Rectal smooth muscle tissue (tissue), 1 donor: Measurements from ENCODE around the gene ACVR2A.

ENCODE experiments used
- H3K27ac ChIP-seq: one replicate; pipeline ENCODE4 v1.7.0; 2013; ENCODE audit warnings: low read depth, low read length, inconsistent platforms
- H3K27me3 ChIP-seq: one replicate; pipeline ENCODE4 v1.7.0; 2013; ENCODE audit warnings: low read length; ENCODE audit not compliant: control insufficient read depth, insufficient read depth
- H3K36me3 ChIP-seq: one replicate; pipeline ENCODE4 v1.7.0; 2013; ENCODE audit warnings: low read length; ENCODE audit not compliant: control insufficient read depth, insufficient read depth
- H3K4me1 ChIP-seq: one replicate; pipeline ENCODE4 v1.7.0; 2013; ENCODE audit warnings: low read length; ENCODE audit not compliant: control insufficient read depth, insufficient read depth
- H3K4me3 ChIP-seq: one replicate; pipeline ENCODE4 v1.7.0; 2013; ENCODE audit warnings: low read length
- H3K9ac ChIP-seq: one replicate; pipeline ENCODE4 v1.7.0; 2013; ENCODE audit warnings: low read length

Gene ACVR2A

DNA sequence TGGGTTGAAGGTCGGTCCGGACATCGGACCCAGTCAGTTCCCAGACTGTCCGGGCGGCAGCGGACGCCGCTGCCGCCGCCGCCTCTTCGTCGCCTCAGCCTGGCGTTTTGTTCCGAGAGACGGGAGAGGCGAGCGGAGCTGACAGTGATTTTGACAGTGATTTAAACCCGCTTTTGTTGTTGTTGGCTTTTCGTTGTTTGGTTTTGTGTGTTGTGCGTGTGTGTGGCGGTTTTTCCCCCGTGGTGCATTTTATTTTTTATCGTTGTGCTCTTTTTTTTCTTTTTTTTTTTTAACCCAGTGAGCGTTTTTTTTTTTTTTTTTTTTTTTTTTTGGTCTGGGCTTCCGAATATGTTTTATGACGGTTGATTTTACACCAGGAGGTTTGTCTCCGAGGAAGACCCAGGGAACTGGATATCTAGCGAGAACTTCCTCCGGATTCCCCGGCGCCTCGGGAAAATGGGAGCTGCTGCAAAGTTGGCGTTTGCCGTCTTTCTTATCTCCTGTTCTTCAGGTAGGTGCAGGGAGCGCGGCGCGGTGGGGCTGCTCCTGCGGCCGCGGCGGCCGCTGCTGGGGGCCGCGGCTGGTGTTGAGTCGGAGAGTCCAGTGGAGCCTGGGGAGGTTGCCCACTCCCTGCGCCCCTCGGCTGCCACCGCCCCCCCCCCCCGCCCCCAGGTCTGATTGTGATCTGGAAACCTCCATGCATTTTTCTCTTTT, at the start of gene ACVR2A:
Gene ACVR2A, plus strand, starts transcription at position 333 of the 714 bp plus-strand sequence. Its CDS starts 124 bp downstream, at position 457.
- H3K9ac ChIP-seq, result peak within 1 kb of the TSS; percentile 74
- no peaks in the 10 kb centered on the region for H3K36me3 ChIP-seq
- peak within 1 kb of the TSS; percentile 92 for H3K4me3 ChIP-seq
- no peaks in the 10 kb centered on the region for H3K27me3 ChIP-seq
- peak within 1 kb of the TSS; percentile 95 for H3K27ac ChIP-seq
- peaks cover 12% of the 10 kb centered on the region for H3K4me1 ChIP-seq

DNA sequence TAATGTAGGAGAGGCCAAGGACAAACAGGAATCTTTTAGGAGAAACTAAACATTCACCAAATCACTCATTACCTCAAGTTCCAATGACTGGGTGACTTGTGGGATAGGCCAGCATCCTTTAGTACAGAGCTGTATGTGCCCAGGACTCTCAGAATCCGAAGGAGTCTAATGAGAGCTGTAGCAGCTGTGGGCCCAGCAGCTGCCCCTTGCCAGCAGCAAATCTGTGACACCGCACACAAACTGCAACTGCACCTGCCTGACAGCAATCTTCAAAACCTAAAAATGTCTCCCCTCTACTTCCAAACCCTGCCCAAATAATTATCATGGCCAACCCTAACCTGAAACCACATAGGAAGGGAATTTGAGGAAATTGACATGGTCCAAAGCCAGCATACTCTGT, 44.5 kb upstream of the ACVR2A start:
- no peaks in the 10 kb centered on the region for H3K27me3 ChIP-seq
- no peak overlapping the region for H3K27ac ChIP-seq
- no peaks in the 10 kb centered on the region for H3K4me1 ChIP-seq
- H3K9ac ChIP-seq, result no peak overlapping the region
- no peak overlapping the region for H3K4me3 ChIP-seq
- no peaks in the 10 kb centered on the region for H3K36me3 ChIP-seq

DNA sequence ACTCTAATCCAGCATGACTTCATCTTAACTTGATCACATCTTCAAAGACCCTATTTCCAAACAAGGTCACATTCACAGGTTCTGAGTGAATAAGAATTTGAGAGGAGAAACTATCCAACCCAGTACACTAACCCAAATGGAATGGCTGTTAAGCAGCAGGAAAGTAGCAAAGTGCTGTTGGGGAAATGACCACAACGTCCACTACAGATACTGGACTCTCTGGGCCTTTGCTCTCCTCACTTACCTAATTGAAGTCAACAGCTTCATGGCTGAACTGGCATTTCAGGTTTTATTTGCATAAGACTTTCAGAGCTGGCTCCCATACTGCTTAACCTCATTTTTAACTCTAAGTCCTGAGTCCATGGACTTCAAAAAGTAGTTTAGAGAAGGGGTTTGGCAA, 38.0 kb upstream of the ACVR2A start:
- no peak overlapping the region for H3K9ac ChIP-seq
- H3K27ac ChIP-seq, result no peak overlapping the region

DNA sequence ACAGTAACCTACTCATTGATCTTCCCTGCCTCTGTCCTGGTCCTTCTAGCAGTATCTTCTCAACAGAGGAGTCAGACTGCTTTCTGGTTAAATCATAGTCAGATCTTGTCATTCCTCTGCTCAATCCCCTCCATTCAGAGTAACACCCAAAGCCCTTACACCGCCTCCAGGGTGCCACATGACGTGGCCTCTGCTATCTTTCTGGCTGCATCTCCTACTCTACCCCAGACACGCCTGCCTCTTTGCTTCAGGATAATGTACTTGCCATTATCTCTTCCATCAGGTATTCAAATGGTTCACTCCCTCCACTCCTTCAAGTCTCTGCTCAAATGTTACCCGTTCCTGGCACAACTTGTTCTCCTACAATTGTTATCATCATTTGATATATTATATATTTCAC, 36.3 kb upstream of the ACVR2A start:
- H3K27me3 ChIP-seq, result no peaks in the 10 kb centered on the region

More for the DNA sequence above, 38.0 kb upstream of the ACVR2A start:
- no peak overlapping the region for H3K4me3 ChIP-seq
- no peaks in the 10 kb centered on the region for H3K4me1 ChIP-seq
- H3K27me3 ChIP-seq, result no peaks in the 10 kb centered on the region
- no peaks in the 10 kb centered on the region for H3K36me3 ChIP-seq

DNA sequence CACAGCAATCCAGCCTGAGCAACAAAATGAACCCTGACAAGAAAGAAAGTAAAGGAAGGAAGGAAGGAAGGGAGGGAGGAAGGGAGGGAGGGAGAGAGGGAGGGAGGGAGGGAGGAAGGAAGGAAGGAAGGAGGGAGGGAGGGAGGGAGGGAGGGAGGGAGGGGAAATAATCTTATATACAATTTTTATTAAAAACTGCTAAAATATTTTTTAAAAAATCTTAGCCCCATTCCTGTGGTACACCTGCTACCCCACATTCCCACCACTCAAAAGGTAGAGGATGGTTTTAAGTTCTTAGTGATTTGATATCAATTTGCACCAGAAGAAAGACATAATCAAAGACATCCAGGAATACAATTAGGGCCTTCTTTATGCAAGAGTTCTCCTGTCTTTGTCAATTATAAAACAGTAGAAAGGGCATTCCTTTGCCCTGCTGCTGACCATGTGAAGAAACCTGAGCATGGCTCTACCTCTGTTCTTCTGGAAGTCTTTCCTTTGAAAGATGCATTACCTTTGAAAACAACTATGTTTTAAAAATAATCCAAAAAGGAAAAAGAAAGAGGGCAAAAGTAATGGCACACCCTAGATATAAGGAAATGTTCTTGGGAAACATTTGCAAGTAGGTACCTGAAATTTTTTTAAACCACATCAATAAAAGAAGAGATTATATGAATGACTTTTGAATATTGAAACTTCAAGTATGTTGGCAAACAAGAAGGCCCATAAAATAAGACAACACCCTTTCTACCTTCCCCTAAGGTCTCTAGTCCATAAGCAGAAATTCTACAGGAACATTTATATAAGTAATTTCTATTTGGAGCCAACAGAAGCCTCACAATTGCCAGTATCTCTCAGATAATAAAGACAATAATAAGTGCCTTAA, 33.7 kb upstream of the ACVR2A start:
- Histone ChIP-seq H3K36me3 (no peaks in the 10 kb centered on the region), H3K27me3 (no peaks in the 10 kb centered on the region), H3K4me1 (no peaks in the 10 kb centered on the region), H3K4me3 (no peak overlapping the region), H3K27ac (no peak overlapping the region), H3K9ac (no peak overlapping the region)

More for the DNA sequence above, 36.3 kb upstream of the ACVR2A start:
- H3K27ac ChIP-seq, result no peak overlapping the region
- H3K4me3 ChIP-seq, result no peak overlapping the region
- H3K36me3 ChIP-seq, result no peaks in the 10 kb centered on the region
- H3K4me1 ChIP-seq, result no peaks in the 10 kb centered on the region
- no peak overlapping the region for H3K9ac ChIP-seq

DNA sequence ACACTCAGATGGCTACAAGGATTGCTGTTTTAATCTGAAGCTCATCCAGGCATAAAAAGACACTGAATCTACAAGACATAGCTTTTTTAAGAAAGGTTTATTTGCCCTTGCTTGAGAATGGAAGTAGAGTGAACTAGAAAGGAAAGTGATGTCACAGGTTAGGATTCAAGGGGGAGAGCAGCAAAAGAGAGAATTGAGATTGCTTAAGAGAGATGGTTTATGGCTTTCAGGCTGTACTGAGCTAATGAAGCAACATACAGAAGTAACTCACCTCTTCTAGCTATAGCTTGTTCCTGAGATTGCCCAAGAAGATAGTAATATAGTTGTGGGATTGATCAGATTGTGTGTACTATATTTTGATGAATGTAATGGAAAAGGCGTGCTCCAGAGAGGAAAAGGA, 26.1 kb upstream of the ACVR2A start:
- Histone ChIP-seq H3K27me3 (no peaks in the 10 kb centered on the region), H3K27ac (no peak overlapping the region), H3K4me3 (no peak overlapping the region), H3K4me1 (no peaks in the 10 kb centered on the region), H3K9ac (no peak overlapping the region), H3K36me3 (no peaks in the 10 kb centered on the region)

DNA sequence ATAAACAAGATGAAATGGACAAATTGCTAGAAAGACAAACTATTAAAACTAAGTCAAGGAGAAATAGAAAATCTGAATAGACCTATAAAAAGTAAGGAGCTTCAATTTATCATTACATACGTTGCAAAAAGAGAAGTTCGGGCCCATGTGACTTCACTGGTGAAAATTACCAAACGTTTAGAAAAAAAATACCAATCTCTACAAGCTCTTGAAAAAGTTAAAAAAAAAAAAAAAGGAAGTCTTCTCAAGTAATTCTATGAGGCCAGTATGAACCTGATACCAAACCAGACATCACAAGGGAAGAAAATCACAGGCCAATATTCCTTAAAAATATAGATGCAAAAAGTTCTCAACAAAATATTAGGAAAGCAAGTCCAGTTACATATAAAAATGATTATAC, 20.2 kb upstream of the ACVR2A start:
- Histone ChIP-seq H3K4me1 (no peaks in the 10 kb centered on the region), H3K9ac (no peak overlapping the region), H3K27me3 (no peaks in the 10 kb centered on the region), H3K36me3 (no peaks in the 10 kb centered on the region), H3K27ac (no peak overlapping the region), H3K4me3 (no peak overlapping the region)

DNA sequence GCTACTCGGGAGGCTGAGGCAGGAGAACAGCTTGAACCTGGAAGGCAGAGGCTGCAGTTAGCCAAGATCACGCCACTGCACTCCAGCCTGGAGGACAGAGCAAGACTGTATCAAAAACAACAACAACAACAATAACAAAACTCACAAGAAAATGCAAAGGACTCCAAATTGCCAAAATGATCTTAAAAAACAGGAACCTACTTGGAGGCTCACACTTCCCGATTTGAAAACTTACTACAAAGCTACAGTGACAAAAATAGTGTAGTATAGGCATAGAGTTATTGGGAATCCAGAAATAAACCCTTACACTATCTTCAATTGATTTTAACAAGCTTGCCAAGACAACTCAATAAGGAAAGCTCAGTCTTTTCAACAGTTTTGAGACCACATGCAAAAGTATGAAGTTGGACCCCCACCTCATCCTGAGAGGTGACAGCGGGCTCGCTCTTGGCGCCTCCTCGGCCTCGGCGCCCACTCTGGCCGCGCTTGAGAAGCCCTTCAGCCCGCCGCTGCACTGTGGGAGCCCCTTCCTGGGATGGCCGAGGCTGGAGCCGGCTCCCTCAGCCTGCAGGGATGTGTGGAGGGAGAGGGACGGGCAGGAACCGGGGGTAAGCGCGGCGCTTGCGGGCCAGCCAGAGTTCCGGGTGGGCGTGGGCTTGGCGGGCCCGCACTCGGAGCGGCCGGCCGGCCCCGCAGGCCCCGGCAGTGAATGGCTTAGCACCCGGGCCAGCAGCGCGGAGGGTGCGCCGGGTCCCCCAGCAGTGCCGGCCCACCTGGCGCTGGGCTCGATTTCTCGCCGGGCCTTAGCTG, 18.3 kb upstream of the ACVR2A start:
- Histone ChIP-seq H3K27ac (no peak overlapping the region), H3K27me3 (no peaks in the 10 kb centered on the region), H3K4me3 (no peak overlapping the region), H3K36me3 (no peaks in the 10 kb centered on the region), H3K4me1 (no peaks in the 10 kb centered on the region), H3K9ac (no peak overlapping the region)

DNA sequence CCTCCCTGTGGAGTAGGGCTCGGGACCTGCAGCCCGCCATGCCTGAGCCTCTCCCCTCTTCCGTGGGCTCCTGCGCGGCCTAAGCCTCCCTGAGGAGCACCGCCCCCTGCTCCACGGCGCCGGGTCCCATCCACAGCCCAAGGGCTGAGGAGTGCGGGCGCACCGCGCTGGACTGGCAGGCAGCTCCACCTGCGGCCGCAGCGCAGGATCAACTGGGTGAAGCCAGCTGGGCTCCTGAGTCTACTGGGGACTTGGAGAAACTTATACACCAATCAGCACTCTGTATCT, 17.8 kb upstream of the ACVR2A start:
- Histone ChIP-seq H3K9ac (no peak overlapping the region), H3K4me3 (no peak overlapping the region), H3K36me3 (no peaks in the 10 kb centered on the region), H3K27ac (no peak overlapping the region), H3K27me3 (no peaks in the 10 kb centered on the region), H3K4me1 (no peaks in the 10 kb centered on the region)

DNA sequence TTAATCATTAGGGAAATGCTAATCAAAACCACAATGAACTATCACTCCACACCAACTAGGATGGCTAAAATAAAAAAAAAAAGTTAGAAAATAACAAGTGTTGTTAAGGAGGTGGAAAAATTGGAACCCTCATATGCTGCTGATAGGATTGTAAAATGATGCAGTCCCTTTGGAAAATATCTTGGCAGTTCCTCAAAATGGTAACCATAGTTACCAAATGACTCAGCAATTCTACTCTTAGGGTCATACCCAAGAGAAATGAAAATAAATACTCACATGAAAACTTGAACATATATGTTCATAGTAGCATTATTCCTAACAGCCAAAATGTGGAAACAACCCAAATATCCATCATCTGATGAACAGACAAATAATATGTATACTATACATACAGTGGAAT, 15.7 kb upstream of the ACVR2A start:
- no peaks in the 10 kb centered on the region for H3K36me3 ChIP-seq
- no peak overlapping the region for H3K27ac ChIP-seq
- H3K4me3 ChIP-seq, result no peak overlapping the region
- no peaks in the 10 kb centered on the region for H3K27me3 ChIP-seq
- H3K9ac ChIP-seq, result no peak overlapping the region
- no peaks in the 10 kb centered on the region for H3K4me1 ChIP-seq

DNA sequence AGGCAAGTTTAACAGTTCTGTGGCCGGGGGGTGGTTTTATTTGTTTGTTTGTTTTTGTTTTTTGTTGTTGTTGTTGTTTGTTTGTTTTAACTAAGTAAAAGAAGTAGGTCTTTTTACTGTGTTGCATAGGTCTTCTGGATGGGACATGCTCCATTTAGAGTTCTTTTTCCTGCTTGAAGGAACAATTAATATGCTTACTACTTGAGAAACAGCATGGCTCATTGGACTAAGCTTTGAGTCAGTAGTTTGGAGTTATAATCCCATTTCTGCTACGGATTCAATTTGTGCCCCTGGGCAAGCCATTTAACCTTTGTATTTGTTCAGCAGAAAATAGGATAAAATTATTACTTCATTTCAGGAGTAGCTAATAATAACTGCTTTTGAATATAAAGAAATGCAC, 8.7 kb upstream of the ACVR2A start:
- H3K27me3 ChIP-seq, result no peaks in the 10 kb centered on the region
- H3K4me1 ChIP-seq, result no peaks in the 10 kb centered on the region

DNA sequence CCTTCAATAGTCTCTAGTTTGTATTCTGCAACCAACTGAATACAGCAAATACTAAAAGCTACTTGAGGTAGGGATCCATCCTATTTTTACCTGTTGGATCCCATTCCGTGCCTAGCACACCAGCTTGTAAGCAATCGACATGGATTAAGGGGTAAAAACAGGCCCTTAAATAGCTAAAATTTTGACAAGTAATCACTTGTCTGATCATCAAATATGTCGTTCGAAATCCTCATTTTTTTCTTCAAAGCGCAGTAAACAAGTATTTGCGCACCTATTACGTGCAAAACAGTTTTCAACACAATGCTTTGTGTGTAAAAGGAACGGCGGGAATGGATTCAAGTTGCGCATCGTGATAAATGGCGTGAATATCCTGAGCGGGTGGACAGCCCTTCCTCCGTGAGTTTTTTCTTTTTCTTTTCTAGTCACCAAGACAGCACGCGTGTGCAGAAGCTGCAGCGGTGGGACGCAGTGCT, 1.4 kb upstream of the ACVR2A start:
- Histone ChIP-seq H3K27ac (peak overlapping the region; percentile 95), H3K27me3 (no peaks in the 10 kb centered on the region), H3K9ac (peak overlapping the region; percentile 74), H3K36me3 (no peaks in the 10 kb centered on the region), H3K4me1 (peaks cover 12% of the 10 kb centered on the region), H3K4me3 (peak overlapping the region; percentile 85)

More for the DNA sequence above, 8.7 kb upstream of the ACVR2A start:
- Histone ChIP-seq H3K4me3 (no peak overlapping the region), H3K9ac (no peak overlapping the region), H3K27ac (no peak overlapping the region), H3K36me3 (no peaks in the 10 kb centered on the region)
